Measurements from ENCODE around the gene TNPO1.
"Not testable (repeated sequence)": the region's sequence is repeated elsewhere in the genome, so short reads cannot be mapped to it uniquely, and the experiment has no call there.

The TNPO1 gene

GRCh38 chr5:72854419-72854818 is 38.0 kb downstream of the TNPO1 start:
- DNase-seq (ENCODE audit: low spot score), result no peak

GRCh38 chr5:72855821-72856220 is 39.4 kb downstream of the TNPO1 start:
- DNase-seq (ENCODE audit: low spot score), result no peak

- no peak for DNase-seq (ENCODE audit: low spot score)
Observed at GRCh38 chr5:72857396-72857795, 40.9 kb downstream of the TNPO1 start.

GRCh38 chr5:72859127-72859526 is 42.7 kb downstream of the TNPO1 start:
- DNase-seq (ENCODE audit: low spot score), result no peak

- peak; percentile 43 for DNase-seq (ENCODE audit: low spot score)
Observed at GRCh38 chr5:72860499-72860898, 44.0 kb downstream of the TNPO1 start.

GRCh38 chr5:72871366-72872024 is 55.0 kb downstream of the TNPO1 start:
- peak; percentile 54 for DNase-seq (ENCODE audit: low spot score)

GRCh38 chr5:72878854-72879253 is 62.4 kb downstream of the TNPO1 start:
- DNase-seq (ENCODE audit: low spot score), result no peak

- no peak for DNase-seq (ENCODE audit: low spot score)
Observed at GRCh38 chr5:72882989-72883388, 66.5 kb downstream of the TNPO1 start.

- DNase-seq (ENCODE audit: low spot score), result no peak
Observed at GRCh38 chr5:72883850-72884249, 67.4 kb downstream of the TNPO1 start.

GRCh38 chr5:72884892-72885291 is 68.4 kb downstream of the TNPO1 start:
- no peak for DNase-seq (ENCODE audit: low spot score)

GRCh38 chr5:72885824-72886223 is 69.4 kb downstream of the TNPO1 start:
- no peak for DNase-seq (ENCODE audit: low spot score)

- no peak for DNase-seq (ENCODE audit: low spot score)
Observed at GRCh38 chr5:72888595-72888994, 72.1 kb downstream of the TNPO1 start.

GRCh38 chr5:72889324-72889723 is 72.9 kb downstream of the TNPO1 start:
- no peak for DNase-seq (ENCODE audit: low spot score)

GRCh38 chr5:72892846-72893245 is 76.4 kb downstream of the TNPO1 start:
- DNase-seq (ENCODE audit: low spot score), result no peak

GRCh38 chr5:72895758-72896157 is 79.3 kb downstream of the TNPO1 start:
- no peak for DNase-seq (ENCODE audit: low spot score)

- DNase-seq (ENCODE audit: low spot score), result no peak
Observed at GRCh38 chr5:72906806-72907205, 90.3 kb downstream of the TNPO1 start.

GRCh38 chr5:72908664-72909063 is 92.2 kb downstream of the TNPO1 start:
- no peak for DNase-seq (ENCODE audit: low spot score)

- DNase-seq (ENCODE audit: low spot score), result no peak
Observed at GRCh38 chr5:72917371-72917776, 100.9 kb downstream of the TNPO1 start.

GRCh38 chr5:72920690-72921502 is 104.4 kb downstream of the TNPO1 start:
- peak; percentile 74 for DNase-seq (ENCODE audit: low spot score)

GRCh38 chr5:72921886-72922285 is 105.4 kb downstream of the TNPO1 start:
- DNase-seq (ENCODE audit: low spot score), result no peak

GRCh38 chr5:72922422-72922821 is 106.0 kb downstream of the TNPO1 start:
- DNase-seq (ENCODE audit: low spot score), result no peak

- DNase-seq (ENCODE audit: low spot score), result no peak
Observed at GRCh38 chr5:72925336-72926010, 109.0 kb downstream of the TNPO1 start.

- not testable (repeated sequence) for DNase-seq (ENCODE audit: low spot score)
Observed at GRCh38 chr5:72932686-72933085, 116.2 kb downstream of the TNPO1 start.

Measured in RKO (cell line).